Fibroblast of pulmonary artery (primary cell): ENCODE results near the gene BCAP31.
"Not testable (repeated sequence)": the region's sequence is repeated elsewhere in the genome, so short reads cannot be mapped to it uniquely, and the experiment has no call there.

Experiments used
- DNase-seq: peaks from one replicate; pipeline ENCODE4 v3.0.0-alpha.2; 2010; ENCODE audit warnings: low read depth
- H3K4me3 ChIP-seq: replicated peaks from 2 replicates; pipeline ENCODE4 v1.5.1; 2011; ENCODE audit warnings: low read depth, mild to moderate bottlenecking, control low read depth, low read length, moderate library complexity
- TF ChIP-seq, protein P1 (sequence below): IDR thresholded peaks from 2 replicates; pipeline ENCODE4 v1.5.1; 2011; ENCODE audit warnings: mild to moderate bottlenecking, control low read depth, low read length, inconsistent platforms; ENCODE audit errors: missing control alignments

BCAP31 gene

DNA sequence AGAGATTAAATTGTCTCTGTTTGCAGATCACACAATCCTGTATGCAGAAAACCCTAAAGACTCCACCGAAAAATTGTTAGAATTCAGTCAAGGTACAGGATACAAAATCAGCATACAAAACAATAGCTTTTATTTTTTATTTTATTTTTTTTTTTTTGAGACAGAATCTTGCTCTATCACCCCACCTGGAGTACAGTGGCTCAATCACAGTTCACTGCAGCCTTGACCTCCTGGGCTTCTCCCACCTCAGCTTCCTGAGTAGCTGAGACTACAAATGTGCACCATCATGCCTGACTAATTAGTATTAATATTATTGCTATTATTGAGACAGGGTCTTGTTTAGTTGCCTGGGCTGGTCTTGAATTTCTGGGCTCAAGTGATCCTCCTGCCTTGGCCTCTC lies 30.9 kb upstream of the BCAP31 start:
- TF ChIP-seq, protein P1, sequence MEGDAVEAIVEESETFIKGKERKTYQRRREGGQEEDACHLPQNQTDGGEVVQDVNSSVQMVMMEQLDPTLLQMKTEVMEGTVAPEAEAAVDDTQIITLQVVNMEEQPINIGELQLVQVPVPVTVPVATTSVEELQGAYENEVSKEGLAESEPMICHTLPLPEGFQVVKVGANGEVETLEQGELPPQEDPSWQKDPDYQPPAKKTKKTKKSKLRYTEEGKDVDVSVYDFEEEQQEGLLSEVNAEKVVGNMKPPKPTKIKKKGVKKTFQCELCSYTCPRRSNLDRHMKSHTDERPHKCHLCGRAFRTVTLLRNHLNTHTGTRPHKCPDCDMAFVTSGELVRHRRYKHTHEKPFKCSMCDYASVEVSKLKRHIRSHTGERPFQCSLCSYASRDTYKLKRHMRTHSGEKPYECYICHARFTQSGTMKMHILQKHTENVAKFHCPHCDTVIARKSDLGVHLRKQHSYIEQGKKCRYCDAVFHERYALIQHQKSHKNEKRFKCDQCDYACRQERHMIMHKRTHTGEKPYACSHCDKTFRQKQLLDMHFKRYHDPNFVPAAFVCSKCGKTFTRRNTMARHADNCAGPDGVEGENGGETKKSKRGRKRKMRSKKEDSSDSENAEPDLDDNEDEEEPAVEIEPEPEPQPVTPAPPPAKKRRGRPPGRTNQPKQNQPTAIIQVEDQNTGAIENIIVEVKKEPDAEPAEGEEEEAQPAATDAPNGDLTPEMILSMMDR = no peak
- H3K4me3 ChIP-seq = no peak overlapping the region
- no peak for DNase-seq

DNA sequence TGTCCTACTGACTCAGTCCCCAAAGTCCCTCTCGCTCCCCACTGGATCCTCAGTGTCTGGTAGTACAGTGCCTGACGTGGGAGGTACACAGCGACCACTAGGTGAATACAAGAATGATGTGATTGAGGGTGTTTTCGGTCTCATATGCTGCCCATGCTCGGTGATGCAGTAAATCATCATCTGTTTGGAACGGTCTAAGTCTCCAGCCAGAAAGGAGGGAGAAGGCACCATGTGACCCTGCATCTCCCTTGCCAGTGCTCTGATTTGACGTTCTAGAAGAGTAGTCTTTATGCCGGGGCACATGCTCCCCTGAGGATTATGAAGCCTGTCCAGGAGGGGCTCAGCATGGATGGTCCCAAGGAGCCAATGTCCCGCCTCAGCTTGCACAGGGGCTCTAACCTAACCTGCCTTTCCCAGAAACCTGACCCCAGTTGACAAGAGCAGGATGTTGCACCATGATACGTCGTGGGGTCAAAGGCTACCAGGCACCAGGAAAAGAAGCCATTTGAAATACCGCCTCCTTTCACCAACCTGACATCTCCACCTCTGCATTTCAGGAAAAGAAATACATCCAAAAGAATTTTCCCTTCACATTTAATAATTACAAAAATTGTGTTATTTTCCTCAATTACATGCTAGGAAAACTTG lies 26.1 kb upstream of the BCAP31 start:
- no peak overlapping the region for H3K4me3 ChIP-seq
- TF ChIP-seq, protein P1 = no peak
- no peak for DNase-seq

DNA sequence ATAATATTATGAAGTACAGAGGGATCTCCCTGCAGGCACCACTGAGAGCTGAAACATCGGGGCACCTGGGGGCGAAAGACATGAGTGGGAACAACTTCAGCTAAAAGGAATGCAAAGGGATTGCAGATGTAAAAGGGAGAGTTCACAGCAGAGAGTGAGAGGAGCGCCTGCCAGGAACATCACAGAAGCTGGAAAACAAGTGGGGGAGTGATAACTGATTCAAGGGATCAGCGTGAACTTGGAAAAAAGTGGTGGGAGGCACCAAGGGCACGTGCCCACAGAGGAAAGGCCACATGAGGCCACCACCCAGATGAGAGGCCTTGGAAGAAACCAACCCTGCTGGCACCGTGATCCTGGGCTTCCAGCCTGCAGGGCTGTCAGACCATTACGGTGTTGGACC lies 24.8 kb upstream of the BCAP31 start:
- H3K4me3 ChIP-seq, DNase-seq: not testable (repeated sequence)

DNA sequence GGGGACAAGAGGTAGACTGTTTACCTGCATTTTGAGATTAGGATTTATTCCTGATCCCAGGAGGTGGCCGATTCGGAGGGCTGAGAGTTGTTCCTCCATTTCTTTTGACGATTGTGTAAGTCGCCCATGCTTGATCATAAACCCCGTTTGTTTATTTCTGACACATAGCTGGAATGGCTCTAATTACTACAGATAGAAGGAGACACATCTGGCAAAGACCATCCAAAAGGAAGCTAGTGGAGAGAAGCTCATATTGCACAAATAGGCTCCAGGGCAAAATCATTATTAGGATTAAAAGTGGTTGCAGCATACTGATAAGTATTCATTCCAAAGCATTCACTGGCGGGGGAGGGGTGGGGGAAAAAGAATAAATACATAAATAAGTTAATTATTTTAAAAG lies 22.8 kb upstream of the BCAP31 start:
- not testable (repeated sequence) for DNase-seq, H3K4me3 ChIP-seq

DNA sequence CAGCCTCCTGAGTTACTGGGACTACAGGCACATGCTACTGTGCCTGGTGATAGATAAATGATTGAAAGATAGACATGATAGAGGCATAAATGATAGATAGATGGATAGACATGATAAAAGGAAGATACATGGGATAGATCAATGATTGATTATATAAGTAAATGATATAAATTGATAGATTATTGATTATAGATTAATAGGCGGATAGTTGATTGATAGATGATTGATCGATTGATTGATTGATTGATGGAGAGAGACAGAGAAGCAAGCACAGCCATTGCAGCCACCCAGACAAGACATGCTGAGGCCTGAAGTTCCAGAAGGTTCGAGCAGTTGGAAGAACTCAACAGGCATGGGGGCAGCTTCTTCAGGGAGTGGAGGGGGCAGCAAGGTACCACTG lies 22.2 kb upstream of the BCAP31 start:
- TF ChIP-seq, protein P1 = no peak
- H3K4me3 ChIP-seq = no peak overlapping the region
- no peak for DNase-seq

DNA sequence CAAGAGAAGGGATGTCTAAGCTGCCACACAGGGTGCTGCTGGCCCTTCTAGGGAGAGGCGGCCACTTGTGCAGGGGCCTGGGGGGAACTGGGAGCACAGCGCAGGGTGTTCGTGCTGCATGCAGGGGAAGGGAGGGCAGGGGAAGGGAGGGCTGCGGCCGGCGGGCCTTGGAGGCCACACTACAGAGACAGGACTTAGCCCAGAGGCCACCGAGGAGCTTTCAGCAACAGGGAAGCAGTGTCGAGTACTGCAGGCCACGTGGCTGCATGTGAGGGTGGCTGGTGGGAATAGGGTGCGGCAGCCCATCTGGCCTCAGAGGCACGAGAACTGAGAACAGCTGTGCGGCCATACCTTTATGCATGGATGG lies 20.9 kb upstream of the BCAP31 start:
- DNase-seq, H3K4me3 ChIP-seq: not testable (repeated sequence)

DNA sequence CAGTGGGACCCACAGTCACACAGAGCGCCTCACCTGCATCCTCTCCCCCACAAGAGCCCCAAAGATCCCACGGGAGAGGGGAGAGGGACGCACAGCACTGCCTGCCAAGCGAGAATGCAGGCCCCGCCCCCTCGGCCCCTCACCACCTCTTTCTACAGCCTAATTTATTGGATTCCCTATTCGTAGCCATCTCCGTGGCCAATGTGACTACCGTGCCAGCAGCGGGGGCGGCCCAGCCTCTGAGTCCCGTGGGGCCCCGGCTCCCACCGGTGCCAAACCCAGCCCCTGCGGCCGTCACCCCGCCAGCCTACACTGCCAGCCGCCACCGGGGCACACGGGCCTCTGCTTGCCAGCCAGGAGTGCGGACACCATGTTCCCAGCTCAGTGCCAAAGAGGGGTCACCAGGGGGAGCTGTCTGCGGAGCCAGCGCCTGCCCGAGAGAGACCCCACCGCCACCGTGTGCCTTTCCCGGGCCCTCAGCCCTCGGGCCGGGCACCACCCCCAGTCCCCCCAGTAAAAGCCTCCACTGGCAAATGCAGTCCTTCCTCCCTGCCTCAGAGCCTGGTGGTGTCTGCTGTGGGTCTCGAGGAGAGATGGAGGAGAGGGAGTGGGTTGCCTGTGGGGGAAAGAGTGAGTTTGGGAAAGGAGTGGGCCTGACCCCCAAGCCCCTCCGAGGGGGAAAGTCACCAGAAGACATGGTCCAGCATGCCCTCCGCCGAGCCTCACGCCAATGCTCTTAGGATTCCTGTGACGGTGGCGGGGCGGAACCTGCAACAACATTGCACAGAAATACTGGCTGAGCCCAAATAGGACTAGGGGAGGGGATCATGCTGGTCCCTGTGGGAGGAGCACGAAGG lies 20.3 kb upstream of the BCAP31 start:
- TF ChIP-seq, protein P1 = no peak
- DNase-seq = no peak
- H3K4me3 ChIP-seq = no peak overlapping the region

DNA sequence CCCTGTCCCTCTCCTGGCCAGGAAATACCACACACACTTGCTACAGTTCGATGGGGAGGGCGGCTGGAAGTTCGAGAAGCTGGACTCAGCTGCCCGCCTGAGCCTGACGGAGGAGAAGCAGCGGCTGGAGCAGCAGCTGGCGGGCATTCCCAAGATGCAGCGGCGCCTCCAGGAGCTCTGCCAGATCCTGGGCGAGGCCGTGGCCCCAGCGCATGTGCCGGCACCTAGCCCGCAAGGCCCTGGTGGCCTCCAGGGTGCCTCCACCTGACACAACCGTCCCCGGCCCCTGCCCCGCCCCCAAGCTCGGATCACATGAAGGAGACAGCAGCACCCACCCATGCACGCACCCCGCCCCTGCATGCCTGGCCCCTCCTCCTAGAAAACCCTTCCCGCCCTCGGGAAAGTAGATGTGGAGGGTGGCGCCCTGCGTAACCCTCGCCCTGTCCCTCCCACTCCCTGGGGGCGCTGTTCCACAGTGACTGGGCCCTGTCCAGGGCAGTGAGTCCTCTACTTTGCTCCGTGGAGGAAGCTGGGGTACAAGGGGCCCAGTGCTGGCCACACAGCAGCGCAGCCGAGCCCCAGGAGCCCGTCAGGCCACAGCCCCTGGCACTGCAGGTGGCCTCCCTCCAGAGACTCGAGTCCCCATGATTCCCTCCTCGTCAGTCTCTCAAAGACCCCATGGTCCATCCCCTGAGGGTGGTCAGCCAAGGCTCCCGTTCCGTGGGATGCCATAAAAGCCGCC lies 19.5 kb upstream of the BCAP31 start:
- peak; percentile 31 for DNase-seq

DNA sequence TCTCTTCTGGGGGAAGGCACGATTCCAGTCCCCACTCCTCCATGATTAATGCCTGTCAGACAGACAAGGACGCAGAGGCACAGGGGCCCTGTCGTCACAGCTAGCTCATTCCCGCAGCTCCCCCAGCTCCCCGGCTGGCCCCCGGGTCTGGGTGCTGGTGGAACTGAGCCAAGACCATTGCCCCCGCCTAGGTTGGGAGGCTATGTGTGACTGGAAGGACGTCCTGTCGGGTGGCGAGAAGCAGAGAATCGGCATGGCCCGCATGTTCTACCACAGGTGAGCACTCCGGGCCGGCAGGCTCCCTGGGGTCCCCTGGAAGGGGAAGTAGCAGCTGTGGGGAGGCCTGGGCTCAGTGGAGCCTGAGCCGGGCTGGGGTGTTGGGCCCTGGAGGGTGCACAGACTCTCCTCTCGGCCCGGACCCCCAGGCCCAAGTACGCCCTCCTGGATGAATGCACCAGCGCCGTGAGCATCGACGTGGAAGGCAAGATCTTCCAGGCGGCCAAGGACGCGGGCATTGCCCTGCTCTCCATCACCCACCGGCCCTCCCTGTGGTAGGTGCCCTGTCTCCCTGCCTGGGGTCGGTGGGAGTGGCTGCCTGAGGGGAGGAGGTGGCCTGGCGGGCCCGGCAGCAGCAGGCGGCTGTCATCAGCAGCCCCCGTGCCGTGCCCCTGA lies 18.7 kb upstream of the BCAP31 start:
- H3K4me3 ChIP-seq, DNase-seq: not testable (repeated sequence)

More for the DNA sequence above, 19.5 kb upstream of the BCAP31 start:
- H3K4me3 ChIP-seq = not testable (repeated sequence)

DNA sequence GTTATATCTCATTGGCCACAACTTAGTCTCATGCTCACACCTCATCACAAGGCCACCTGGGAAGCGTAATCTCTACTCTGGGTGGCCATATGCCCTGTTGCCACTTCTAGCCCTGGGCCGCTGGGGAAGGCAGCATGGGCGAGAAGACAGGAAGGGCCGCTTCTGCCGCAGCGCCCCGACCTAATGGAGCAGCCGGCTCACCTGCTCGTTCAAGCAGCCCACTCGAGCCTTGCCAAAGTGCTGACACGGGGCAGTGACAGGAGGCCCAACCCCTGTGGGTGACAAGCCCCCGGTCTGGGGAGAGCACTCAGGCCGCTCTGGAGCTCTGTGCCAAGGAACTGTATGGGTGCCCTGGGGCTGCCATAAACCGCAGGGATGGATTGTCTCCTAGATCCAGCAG lies 17.9 kb upstream of the BCAP31 start:
- not testable (repeated sequence) for H3K4me3 ChIP-seq, DNase-seq
